Measurements from ENCODE around the gene KRT6A.

Gene KRT6A

GRCh38 chr12:52480073-52480472, 13.0 kb downstream of the KRT6A start:
- TF ChIP-seq TOX (CRISPR knock-in tag; IDR thresholded peaks at IDR 0.05; ENCODE audit: borderline replicate concordance) (no peak), GLIS3 (CRISPR knock-in tag; IDR thresholded peaks at IDR 0.05) (no peak), PATZ1 (CRISPR knock-in tag; IDR thresholded peaks at IDR 0.05; ENCODE audit: borderline replicate concordance) (no peak), TCF4 (CRISPR knock-in tag; IDR thresholded peaks at IDR 0.05; ENCODE audit: borderline replicate concordance) (no peak), OSR1 (CRISPR knock-in tag; IDR thresholded peaks at IDR 0.05) (no peak), PPARA (CRISPR knock-in tag; IDR thresholded peaks at IDR 0.05; ENCODE audit: borderline replicate concordance) (no peak), ARNTL (CRISPR knock-in tag; IDR thresholded peaks at IDR 0.05; ENCODE audit: borderline replicate concordance, low read depth) (no peak), BACH2 (CRISPR knock-in tag; IDR thresholded peaks at IDR 0.05; ENCODE audit: borderline replicate concordance) (no peak), ZFP30 (CRISPR knock-in tag; IDR thresholded peaks at IDR 0.05) (no peak)
- no peak for ATAC-seq

- TF ChIP-seq TOX (CRISPR knock-in tag; IDR thresholded peaks at IDR 0.05; ENCODE audit: borderline replicate concordance) (no peak), CSDC2 (CRISPR knock-in tag; IDR thresholded peaks at IDR 0.05) (no peak)
- ATAC-seq, result no peak
Measured at GRCh38 chr12:52477651-52478050, 15.4 kb downstream of the KRT6A start.

- ATAC-seq, result no peak
- TF ChIP-seq SNAI2 (CRISPR knock-in tag; IDR thresholded peaks at IDR 0.05) (no peak), CSDC2 (CRISPR knock-in tag; IDR thresholded peaks at IDR 0.05) (no peak), GLIS3 (CRISPR knock-in tag; IDR thresholded peaks at IDR 0.05) (no peak), CREB5 (CRISPR knock-in tag; IDR thresholded peaks at IDR 0.05; ENCODE audit: low read depth) (no peak), PPARA (CRISPR knock-in tag; IDR thresholded peaks at IDR 0.05; ENCODE audit: borderline replicate concordance) (no peak)
Measured at GRCh38 chr12:52474212-52474611, 18.8 kb downstream of the KRT6A start.

- ATAC-seq, result no peak
- TF ChIP-seq POU6F1 (CRISPR knock-in tag; IDR thresholded peaks at IDR 0.05; ENCODE audit: borderline replicate concordance, low read depth) (no peak), ZNF70 (CRISPR knock-in tag; IDR thresholded peaks at IDR 0.05) (no peak), ZC3H10 (CRISPR knock-in tag; IDR thresholded peaks at IDR 0.05) (no peak), ZNF8 (CRISPR knock-in tag; IDR thresholded peaks at IDR 0.05) (no peak), ZFP3 (CRISPR knock-in tag; IDR thresholded peaks at IDR 0.05) (no peak), ZFP30 (CRISPR knock-in tag; IDR thresholded peaks at IDR 0.05) (no peak)
Measured at GRCh38 chr12:52473768-52474167, 19.3 kb downstream of the KRT6A start, which contains the start of gene KRT6C. TSS of gene KRT6C (minus strand) at chr12:52473805. CDS start at chr12:52473737, 68 bp downstream.

- ATAC-seq, result no peak
Measured at GRCh38 chr12:52469853-52470252, 23.2 kb downstream of the KRT6A start.

More at GRCh38 chr12:52469853-52470252, 23.2 kb downstream of the KRT6A start:
- TF ChIP-seq GLIS3 (CRISPR knock-in tag; IDR thresholded peaks at IDR 0.05) (no peak), POU6F1 (CRISPR knock-in tag; IDR thresholded peaks at IDR 0.05; ENCODE audit: borderline replicate concordance, low read depth) (no peak), ZNF565 (CRISPR knock-in tag; conservative IDR thresholded peaks at IDR 0.05; ENCODE audit: low read depth) (no peak), TSHZ2 (CRISPR knock-in tag; IDR thresholded peaks at IDR 0.05) (no peak), BACH2 (CRISPR knock-in tag; IDR thresholded peaks at IDR 0.05; ENCODE audit: borderline replicate concordance) (no peak), CREB5 (CRISPR knock-in tag; IDR thresholded peaks at IDR 0.05; ENCODE audit: low read depth) (no peak), ZNF70 (CRISPR knock-in tag; IDR thresholded peaks at IDR 0.05) (no peak), ISL1 (CRISPR knock-in tag; IDR thresholded peaks at IDR 0.05) (no peak), ZNF8 (CRISPR knock-in tag; IDR thresholded peaks at IDR 0.05) (no peak), OSR1 (CRISPR knock-in tag; IDR thresholded peaks at IDR 0.05) (no peak), PATZ1 (CRISPR knock-in tag; IDR thresholded peaks at IDR 0.05; ENCODE audit: borderline replicate concordance) (no peak)
